Measurements from ENCODE around the gene UNKL. TPM values are rescaled to one million over a fixed set of nuclear protein-coding genes. Genes with fewer than 3 reads are reported as not detected.

The UNKL gene
- total and polyA plus RNA-seq, 2 donors (not counting 1 experiment from before 2014, with no cell fraction given): 53.9 to 178 TPM

GRCh38 chr16:1320658-1321240, 93.8 kb downstream of the UNKL start:
- intact Hi-C loops (cut with micrococcal nuclease): no loop called here
- H3K4me1 ChIP-seq (ENCODE audit: control insufficient read depth in 2 of 2, insufficient read depth in 2 of 2, low read length in 2 of 2): peaks cover 0 to 5% of the 10 kb centered on the region in 2 donors

DNA sequence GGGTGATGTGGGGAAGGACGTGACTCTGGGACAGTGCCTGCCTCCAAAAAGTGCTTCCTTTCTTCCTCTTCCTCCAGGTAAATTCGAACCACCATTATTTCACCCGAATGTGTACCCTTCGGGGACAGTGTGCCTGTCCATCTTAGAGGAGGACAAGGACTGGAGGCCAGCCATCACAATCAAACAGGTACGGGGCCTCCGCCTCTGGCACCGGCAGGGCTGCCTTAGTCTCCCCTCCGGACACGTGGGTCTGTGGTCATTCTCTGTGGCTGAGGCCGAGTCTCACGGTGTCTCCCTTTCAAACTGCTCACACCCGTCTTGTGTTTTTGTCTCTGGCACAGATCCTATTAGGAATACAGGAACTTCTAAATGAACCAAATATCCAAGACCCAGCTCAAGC, 94.4 kb downstream of the UNKL start:
- Histone ChIP-seq H3K4me3 (ENCODE audit: control extremely low read depth in 1 of 5, extremely low read depth in 1 of 5, insufficient read depth in 1 of 5, low read depth in 2 of 5, low read length in 4 of 5) (no peak overlapping the region), H3K27me3 (replicated peaks in 1 of 4; ENCODE audit: control extremely low read depth in 1 of 4, control insufficient read depth in 3 of 4, insufficient read depth in 4 of 4, low read length in 3 of 4) (no peaks in the 10 kb centered on the region), H3K9ac (ENCODE audit: low read length) (no peak overlapping the region), H3K4me2 (replicated peaks; ENCODE audit: low read depth, low read length, poor library complexity, severe bottlenecking) (no peak overlapping the region), H3K27ac (ENCODE audit: low read length in 2 of 2) (no peak overlapping the region), H3K79me2 (ENCODE audit: control insufficient read depth, insufficient read depth, low read length) (peaks cover 57% of the 10 kb centered on the region), H3K36me3 (replicated peaks in 1 of 2; ENCODE audit: control extremely low read depth in 1 of 2, control insufficient read depth in 1 of 2, extremely low read depth in 1 of 2, insufficient read depth in 2 of 2, low read length in 1 of 2) (peaks cover 0 to 88% of the 10 kb centered on the region in 2 experiments), H3K9me3 (ENCODE audit: control extremely low read depth in 1 of 3, control insufficient read depth in 2 of 3, insufficient read depth in 1 of 3, low read length in 2 of 3) (no peaks in the 10 kb centered on the region), H4K20me1 (ENCODE audit: control insufficient read depth, insufficient read depth, low read length, poor library complexity, severe bottlenecking) (peaks cover 81% of the 10 kb centered on the region), H2AFZ (ENCODE audit: insufficient read depth, low read depth, low read length, poor library complexity, severe bottlenecking) (no peak overlapping the region), H3K4me1 (ENCODE audit: control insufficient read depth in 2 of 2, insufficient read depth in 2 of 2, low read length in 2 of 2) (no peaks in the 10 kb centered on the region)
- DNase-seq (no peak), ATAC-seq (ENCODE audit: low read depth) (no peak)
- TF ChIP-seq, protein P1, sequence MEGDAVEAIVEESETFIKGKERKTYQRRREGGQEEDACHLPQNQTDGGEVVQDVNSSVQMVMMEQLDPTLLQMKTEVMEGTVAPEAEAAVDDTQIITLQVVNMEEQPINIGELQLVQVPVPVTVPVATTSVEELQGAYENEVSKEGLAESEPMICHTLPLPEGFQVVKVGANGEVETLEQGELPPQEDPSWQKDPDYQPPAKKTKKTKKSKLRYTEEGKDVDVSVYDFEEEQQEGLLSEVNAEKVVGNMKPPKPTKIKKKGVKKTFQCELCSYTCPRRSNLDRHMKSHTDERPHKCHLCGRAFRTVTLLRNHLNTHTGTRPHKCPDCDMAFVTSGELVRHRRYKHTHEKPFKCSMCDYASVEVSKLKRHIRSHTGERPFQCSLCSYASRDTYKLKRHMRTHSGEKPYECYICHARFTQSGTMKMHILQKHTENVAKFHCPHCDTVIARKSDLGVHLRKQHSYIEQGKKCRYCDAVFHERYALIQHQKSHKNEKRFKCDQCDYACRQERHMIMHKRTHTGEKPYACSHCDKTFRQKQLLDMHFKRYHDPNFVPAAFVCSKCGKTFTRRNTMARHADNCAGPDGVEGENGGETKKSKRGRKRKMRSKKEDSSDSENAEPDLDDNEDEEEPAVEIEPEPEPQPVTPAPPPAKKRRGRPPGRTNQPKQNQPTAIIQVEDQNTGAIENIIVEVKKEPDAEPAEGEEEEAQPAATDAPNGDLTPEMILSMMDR (IDR thresholded peaks at IDR 0.05): no peak
- intact Hi-C loops (cut with micrococcal nuclease): no loop called here
- Mint-ChIP-seq H3K9me3 (ENCODE audit: insufficient read depth) (no peaks in the 10 kb centered on the region), H3K4me3 (no peak overlapping the region), H3K27me3 (no peaks in the 10 kb centered on the region), H3K4me1 (peaks cover 4% of the 10 kb centered on the region), H3K27ac (no peak overlapping the region)
- WGBS (ENCODE audit: insufficient coverage): 87% methylated on average over 11 of the region's 12 CpGs
- POLR2A ChIA-PET: interaction anchor here (0.6 kb wide), 1 partner anchor 26 kb away, joined by 3 read pairs; no protein-coding TSS in a partner anchor
- CTCF ChIA-PET: no interaction called here

More at GRCh38 chr16:1320658-1321240, 93.8 kb downstream of the UNKL start:
- H3K27ac ChIP-seq (ENCODE audit: low read length in 2 of 2): no peak overlapping the region
- TF ChIP-seq, protein P1 (IDR thresholded peaks at IDR 0.05): no peak
- TF ChIP-seq EZH2 (IDR thresholded peaks at IDR 0.05; ENCODE audit: borderline replicate concordance, insufficient read depth, low read depth, low read length, poor library complexity, severe bottlenecking): no peak
- H3K4me2 ChIP-seq (replicated peaks; ENCODE audit: low read depth, low read length, poor library complexity, severe bottlenecking): no peak overlapping the region
- Mint-ChIP-seq H3K27ac (no peak overlapping the region), H3K9me3 (ENCODE audit: insufficient read depth) (no peaks in the 10 kb centered on the region), H3K4me1 (peaks cover 4% of the 10 kb centered on the region), H3K27me3 (no peaks in the 10 kb centered on the region), H3K4me3 (no peak overlapping the region)
- no peaks in the 10 kb centered on the region for H3K9me3 ChIP-seq (ENCODE audit: control extremely low read depth in 1 of 3, control insufficient read depth in 2 of 3, insufficient read depth in 1 of 3, low read length in 2 of 3)
- H3K36me3 ChIP-seq (replicated peaks in 1 of 2; ENCODE audit: control extremely low read depth in 1 of 2, control insufficient read depth in 1 of 2, extremely low read depth in 1 of 2, insufficient read depth in 2 of 2, low read length in 1 of 2): peaks cover 0 to 87% of the 10 kb centered on the region in 2 experiments
- no peak overlapping the region for H3K9ac ChIP-seq (ENCODE audit: low read length)
- H2AFZ ChIP-seq (ENCODE audit: insufficient read depth, low read depth, low read length, poor library complexity, severe bottlenecking): no peak overlapping the region
- DNase-seq (no peak), ATAC-seq (ENCODE audit: low read depth) (no peak)
- H3K79me2 ChIP-seq (ENCODE audit: control insufficient read depth, insufficient read depth, low read length): peaks cover 50% of the 10 kb centered on the region
- ChIA-PET CTCF (no interaction called here), POLR2A (no interaction called here)
- no peak overlapping the region for H3K4me3 ChIP-seq (ENCODE audit: control extremely low read depth in 1 of 5, extremely low read depth in 1 of 5, insufficient read depth in 1 of 5, low read depth in 2 of 5, low read length in 4 of 5)
- H3K27me3 ChIP-seq (replicated peaks in 1 of 4; ENCODE audit: control extremely low read depth in 1 of 4, control insufficient read depth in 3 of 4, insufficient read depth in 4 of 4, low read length in 3 of 4): no peaks in the 10 kb centered on the region
- peaks cover 80% of the 10 kb centered on the region for H4K20me1 ChIP-seq (ENCODE audit: control insufficient read depth, insufficient read depth, low read length, poor library complexity, severe bottlenecking)
- 85% methylated on average over 18 of the region's 22 CpGs for WGBS (ENCODE audit: insufficient coverage)

All from B cell (primary cell).